Gastrocnemius medialis (tissue), 4 donors: ENCODE results near the gene MRTFA.

Experiments used
- POLR2A ChIP-seq, 2 donors: fragments of 450-650 bp; IDR thresholded peaks; one replicate each; pipeline ENCODE4 v1.6.1; 2017; ENCODE audit warnings: antibody characterized with exemption in 2 of 2, mild to moderate bottlenecking in 2 of 2, moderate library complexity in 2 of 2
- TF ChIP-seq, protein P1 (sequence below), 5 experiments: fragments of 450-650 bp in 3 of 5; fragments of 200-600 bp in 2 of 5; sonication (generic) in 2 of 5; IDR thresholded peaks in 4 of 5; conservative IDR thresholded peaks in 1 of 5; 1 replicate in 4 of 5; 2 replicates in 1 of 5; pipeline ENCODE4 v1.5.1; 2016 to 2019; ENCODE audit warnings: antibody characterized with exemption in 5 of 5, mild to moderate bottlenecking in 3 of 5, moderate library complexity in 3 of 5

DNA sequence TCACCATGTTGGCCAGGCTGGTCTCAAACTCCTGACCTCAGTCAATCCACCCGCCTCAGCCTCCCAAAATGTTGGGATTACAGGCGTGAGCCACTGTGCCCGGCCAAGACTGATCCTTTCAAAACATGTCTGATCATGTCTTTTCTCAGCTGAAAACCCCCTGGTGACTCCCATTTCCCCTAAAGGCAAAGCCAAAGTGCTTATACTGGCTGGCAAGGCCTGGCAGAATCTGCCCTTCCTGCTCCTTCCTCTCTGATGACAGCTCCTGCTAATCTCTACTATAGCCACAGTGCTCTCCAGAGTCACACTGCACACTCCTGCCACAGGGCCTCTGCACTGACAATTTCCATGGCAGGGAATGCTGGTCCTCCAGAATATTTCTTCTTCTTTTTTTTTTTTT lies 40.1 kb upstream of the MRTFA start:
- TF ChIP-seq, protein P1, sequence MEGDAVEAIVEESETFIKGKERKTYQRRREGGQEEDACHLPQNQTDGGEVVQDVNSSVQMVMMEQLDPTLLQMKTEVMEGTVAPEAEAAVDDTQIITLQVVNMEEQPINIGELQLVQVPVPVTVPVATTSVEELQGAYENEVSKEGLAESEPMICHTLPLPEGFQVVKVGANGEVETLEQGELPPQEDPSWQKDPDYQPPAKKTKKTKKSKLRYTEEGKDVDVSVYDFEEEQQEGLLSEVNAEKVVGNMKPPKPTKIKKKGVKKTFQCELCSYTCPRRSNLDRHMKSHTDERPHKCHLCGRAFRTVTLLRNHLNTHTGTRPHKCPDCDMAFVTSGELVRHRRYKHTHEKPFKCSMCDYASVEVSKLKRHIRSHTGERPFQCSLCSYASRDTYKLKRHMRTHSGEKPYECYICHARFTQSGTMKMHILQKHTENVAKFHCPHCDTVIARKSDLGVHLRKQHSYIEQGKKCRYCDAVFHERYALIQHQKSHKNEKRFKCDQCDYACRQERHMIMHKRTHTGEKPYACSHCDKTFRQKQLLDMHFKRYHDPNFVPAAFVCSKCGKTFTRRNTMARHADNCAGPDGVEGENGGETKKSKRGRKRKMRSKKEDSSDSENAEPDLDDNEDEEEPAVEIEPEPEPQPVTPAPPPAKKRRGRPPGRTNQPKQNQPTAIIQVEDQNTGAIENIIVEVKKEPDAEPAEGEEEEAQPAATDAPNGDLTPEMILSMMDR (IDR thresholded peaks at IDR 0.05 in 4 of 5, conservative IDR thresholded peaks at IDR 0.05 in 1 of 5) = no peak
- no peak for TF ChIP-seq POLR2A (IDR thresholded peaks at IDR 0.05)
